GM23338 (cell line): ENCODE data around the gene BTBD16. TPM values are rescaled to one million over a fixed set of nuclear protein-coding genes. Genes with fewer than 3 reads are reported as not detected.

Experiments
- EZH2 ChIP-seq: fragments of 200-600 bp; sonication (generic); IDR thresholded peaks from one replicate; pipeline ENCODE4 v1.8.0; 2017; ENCODE audit warnings: antibody characterized with exemption, mild to moderate bottlenecking, low read depth; ENCODE audit not compliant: unreplicated experiment
- JUNB ChIP-seq: IDR thresholded peaks from one replicate; pipeline ENCODE4 v1.6.1; 2016; ENCODE audit warnings: antibody characterized with exemption; ENCODE audit not compliant: unreplicated experiment
- POLR2AphosphoS5 ChIP-seq: IDR thresholded peaks from 2 replicates; pipeline ENCODE4 v1.6.1; 2016; ENCODE audit warnings: antibody characterized with exemption, low read depth
- STAT1 ChIP-seq: IDR thresholded peaks from one replicate; pipeline ENCODE4 v1.6.1; 2016; ENCODE audit warnings: antibody characterized with exemption; ENCODE audit not compliant: unreplicated experiment
- ZNF114 ChIP-seq: fragments of 250-450 bp; sonication (Bioruptor Pico); IDR thresholded peaks from 2 replicates; pipeline ENCODE4 v1.5.0; 2020; ENCODE audit warnings: mild to moderate bottlenecking, moderate library complexity
- polyA plus RNA-seq: library from polyadenylated mRNA; unstranded; fragments of >200 nt; fragmentation: Nextera tagmentation; extraction: Ambion mirVana; gene quantifications from 2 replicates; pipeline ENCODE4 v1.2.1, GENCODE V29; 2016
- total RNA-seq: library from RNA; depleted of rRNA; stranded (reverse); fragments of >200 nt; shearing (Covaris generic); gene quantifications from 2 replicates; pipeline ENCODE4 v1.2.3, GENCODE V29; 2014
- TF ChIP-seq, protein P1 (sequence below): fragments of 250-450 bp; sonication (Bioruptor Pico); IDR thresholded peaks from 2 replicates; pipeline ENCODE4 v1.5.0; 2020; ENCODE audit warnings: mild to moderate bottlenecking, moderate library complexity
- TF ChIP-seq, protein P2 (sequence below): IDR thresholded peaks from one replicate; pipeline ENCODE4 v1.6.1; 2018; ENCODE audit warnings: antibody characterized with exemption; ENCODE audit not compliant: unreplicated experiment

BTBD16 gene
- total and polyA plus RNA-seq, 2 experiments from 2014 or later, result not detected

DNA sequence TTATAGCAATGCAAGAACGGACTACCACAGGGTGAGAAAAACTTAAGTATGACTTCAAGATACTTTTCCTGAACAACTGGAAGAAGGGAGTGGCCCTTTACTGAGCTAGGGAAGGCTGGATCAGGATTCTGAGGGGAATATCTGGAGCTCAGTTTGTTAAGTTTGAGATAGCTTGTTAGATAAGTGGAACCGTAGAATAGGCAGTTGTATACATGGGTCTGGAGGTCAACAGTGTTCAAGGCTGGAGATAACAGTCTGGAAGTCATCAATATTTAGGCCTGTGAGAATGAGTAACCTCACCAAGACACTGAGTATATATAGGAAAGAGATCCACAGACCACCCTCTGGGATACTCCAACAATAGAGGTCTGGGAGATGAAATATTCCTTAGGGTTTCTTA is 110.6 kb downstream of the BTBD16 start (continued):
- TF ChIP-seq, protein P1, sequence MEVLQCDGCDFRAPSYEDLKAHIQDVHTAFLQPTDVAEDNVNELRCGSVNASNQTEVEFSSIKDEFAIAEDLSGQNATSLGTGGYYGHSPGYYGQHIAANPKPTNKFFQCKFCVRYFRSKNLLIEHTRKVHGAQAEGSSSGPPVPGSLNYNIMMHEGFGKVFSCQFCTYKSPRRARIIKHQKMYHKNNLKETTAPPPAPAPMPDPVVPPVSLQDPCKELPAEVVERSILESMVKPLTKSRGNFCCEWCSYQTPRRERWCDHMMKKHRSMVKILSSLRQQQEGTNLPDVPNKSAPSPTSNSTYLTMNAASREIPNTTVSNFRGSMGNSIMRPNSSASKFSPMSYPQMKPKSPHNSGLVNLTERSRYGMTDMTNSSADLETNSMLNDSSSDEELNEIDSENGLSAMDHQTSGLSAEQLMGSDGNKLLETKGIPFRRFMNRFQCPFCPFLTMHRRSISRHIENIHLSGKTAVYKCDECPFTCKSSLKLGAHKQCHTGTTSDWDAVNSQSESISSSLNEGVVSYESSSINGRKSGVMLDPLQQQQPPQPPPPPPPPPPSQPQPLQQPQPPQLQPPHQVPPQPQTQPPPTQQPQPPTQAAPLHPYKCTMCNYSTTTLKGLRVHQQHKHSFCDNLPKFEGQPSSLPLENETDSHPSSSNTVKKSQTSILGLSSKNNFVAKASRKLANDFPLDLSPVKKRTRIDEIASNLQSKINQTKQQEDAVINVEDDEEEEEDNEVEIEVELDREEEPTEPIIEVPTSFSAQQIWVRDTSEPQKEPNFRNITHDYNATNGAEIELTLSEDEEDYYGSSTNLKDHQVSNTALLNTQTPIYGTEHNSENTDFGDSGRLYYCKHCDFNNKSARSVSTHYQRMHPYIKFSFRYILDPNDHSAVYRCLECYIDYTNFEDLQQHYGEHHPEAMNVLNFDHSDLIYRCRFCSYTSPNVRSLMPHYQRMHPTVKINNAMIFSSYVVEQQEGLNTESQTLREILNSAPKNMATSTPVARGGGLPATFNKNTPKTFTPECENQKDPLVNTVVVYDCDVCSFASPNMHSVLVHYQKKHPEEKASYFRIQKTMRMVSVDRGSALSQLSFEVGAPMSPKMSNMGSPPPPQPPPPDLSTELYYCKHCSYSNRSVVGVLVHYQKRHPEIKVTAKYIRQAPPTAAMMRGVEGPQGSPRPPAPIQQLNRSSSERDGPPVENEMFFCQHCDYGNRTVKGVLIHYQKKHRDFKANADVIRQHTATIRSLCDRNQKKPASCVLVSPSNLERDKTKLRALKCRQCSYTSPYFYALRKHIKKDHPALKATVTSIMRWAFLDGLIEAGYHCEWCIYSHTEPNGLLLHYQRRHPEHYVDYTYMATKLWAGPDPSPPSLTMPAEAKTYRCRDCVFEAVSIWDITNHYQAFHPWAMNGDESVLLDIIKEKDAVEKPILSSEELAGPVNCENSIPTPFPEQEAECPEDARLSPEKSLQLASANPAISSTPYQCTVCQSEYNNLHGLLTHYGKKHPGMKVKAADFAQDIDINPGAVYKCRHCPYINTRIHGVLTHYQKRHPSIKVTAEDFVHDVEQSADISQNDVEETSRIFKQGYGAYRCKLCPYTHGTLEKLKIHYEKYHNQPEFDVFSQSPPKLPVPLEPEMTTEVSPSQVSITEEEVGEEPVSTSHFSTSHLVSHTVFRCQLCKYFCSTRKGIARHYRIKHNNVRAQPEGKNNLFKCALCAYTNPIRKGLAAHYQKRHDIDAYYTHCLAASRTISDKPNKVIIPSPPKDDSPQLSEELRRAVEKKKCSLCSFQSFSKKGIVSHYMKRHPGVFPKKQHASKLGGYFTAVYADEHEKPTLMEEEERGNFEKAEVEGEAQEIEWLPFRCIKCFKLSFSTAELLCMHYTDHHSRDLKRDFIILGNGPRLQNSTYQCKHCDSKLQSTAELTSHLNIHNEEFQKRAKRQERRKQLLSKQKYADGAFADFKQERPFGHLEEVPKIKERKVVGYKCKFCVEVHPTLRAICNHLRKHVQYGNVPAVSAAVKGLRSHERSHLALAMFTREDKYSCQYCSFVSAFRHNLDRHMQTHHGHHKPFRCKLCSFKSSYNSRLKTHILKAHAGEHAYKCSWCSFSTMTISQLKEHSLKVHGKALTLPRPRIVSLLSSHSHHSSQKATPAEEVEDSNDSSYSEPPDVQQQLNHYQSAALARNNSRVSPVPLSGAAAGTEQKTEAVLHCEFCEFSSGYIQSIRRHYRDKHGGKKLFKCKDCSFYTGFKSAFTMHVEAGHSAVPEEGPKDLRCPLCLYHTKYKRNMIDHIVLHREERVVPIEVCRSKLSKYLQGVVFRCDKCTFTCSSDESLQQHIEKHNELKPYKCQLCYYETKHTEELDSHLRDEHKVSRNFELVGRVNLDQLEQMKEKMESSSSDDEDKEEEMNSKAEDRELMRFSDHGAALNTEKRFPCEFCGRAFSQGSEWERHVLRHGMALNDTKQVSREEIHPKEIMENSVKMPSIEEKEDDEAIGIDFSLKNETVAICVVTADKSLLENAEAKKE (CRISPR knock-in tag), result no peak
- no peak for TF ChIP-seq POLR2AphosphoS5
- TF ChIP-seq ZNF114 (CRISPR knock-in tag), result no peak
- no peak for TF ChIP-seq STAT1
- TF ChIP-seq, protein P2, sequence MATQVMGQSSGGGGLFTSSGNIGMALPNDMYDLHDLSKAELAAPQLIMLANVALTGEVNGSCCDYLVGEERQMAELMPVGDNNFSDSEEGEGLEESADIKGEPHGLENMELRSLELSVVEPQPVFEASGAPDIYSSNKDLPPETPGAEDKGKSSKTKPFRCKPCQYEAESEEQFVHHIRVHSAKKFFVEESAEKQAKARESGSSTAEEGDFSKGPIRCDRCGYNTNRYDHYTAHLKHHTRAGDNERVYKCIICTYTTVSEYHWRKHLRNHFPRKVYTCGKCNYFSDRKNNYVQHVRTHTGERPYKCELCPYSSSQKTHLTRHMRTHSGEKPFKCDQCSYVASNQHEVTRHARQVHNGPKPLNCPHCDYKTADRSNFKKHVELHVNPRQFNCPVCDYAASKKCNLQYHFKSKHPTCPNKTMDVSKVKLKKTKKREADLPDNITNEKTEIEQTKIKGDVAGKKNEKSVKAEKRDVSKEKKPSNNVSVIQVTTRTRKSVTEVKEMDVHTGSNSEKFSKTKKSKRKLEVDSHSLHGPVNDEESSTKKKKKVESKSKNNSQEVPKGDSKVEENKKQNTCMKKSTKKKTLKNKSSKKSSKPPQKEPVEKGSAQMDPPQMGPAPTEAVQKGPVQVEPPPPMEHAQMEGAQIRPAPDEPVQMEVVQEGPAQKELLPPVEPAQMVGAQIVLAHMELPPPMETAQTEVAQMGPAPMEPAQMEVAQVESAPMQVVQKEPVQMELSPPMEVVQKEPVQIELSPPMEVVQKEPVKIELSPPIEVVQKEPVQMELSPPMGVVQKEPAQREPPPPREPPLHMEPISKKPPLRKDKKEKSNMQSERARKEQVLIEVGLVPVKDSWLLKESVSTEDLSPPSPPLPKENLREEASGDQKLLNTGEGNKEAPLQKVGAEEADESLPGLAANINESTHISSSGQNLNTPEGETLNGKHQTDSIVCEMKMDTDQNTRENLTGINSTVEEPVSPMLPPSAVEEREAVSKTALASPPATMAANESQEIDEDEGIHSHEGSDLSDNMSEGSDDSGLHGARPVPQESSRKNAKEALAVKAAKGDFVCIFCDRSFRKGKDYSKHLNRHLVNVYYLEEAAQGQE, result no peak
- TF ChIP-seq EZH2, result no peak
- TF ChIP-seq JUNB, result no peak
